A673 (cell line): Measurements from ENCODE around the gene CPSF4.

ENCODE experiments used
- CTCF ChIP-seq: fragments of 300-800, 200-600 bp; sonication (generic); conservative IDR thresholded peaks from 2 replicates; pipeline ENCODE4 v1.5.1; 2017; ENCODE audit warnings: low read depth, mild to moderate bottlenecking, antibody characterized with exemption, low read length, moderate library complexity, mixed read lengths
- EZH2 ChIP-seq: fragments of 200-600 bp; sonication (generic); IDR thresholded peaks from 2 replicates; pipeline ENCODE4 v1.6.1; 2017; ENCODE audit warnings: borderline replicate concordance, low read depth, mild to moderate bottlenecking, mixed read lengths, antibody characterized with exemption, low read length; ENCODE audit not compliant: poor library complexity, severe bottlenecking

GRCh38 chr7:99461221-99461620 is 22.5 kb downstream of the CPSF4 start:
- TF ChIP-seq EZH2 = no peak
- TF ChIP-seq CTCF = no peak
